Gastroesophageal sphincter (tissue), 4 donors: Measurements from ENCODE around the gene DICER1. TPM values are rescaled to one million over a fixed set of nuclear protein-coding genes. Genes with fewer than 3 reads are reported as not detected.

Experiments used
- ATAC-seq: fragments of 150-250 bp; one replicate; pipeline ENCODE4 v1.9.1; 2016; ENCODE audit warnings: mild to moderate bottlenecking, moderate library complexity
- H3K27ac ChIP-seq, 4 donors: fragments of 200-600 bp; sonication (generic) in 3 of 4; 1 replicate in 3 of 4; 2 replicates in 1 of 4; pipeline ENCODE4 v1.5.1; 2016 to 2019
- H3K27me3 ChIP-seq: fragments of 200-600 bp; sonication (generic); one replicate; pipeline ENCODE4 v1.5.1; 2019
- H3K36me3 ChIP-seq, 2 donors: fragments of 200-600 bp; sonication (generic); one replicate each; pipeline ENCODE4 v1.5.1; 2019; ENCODE audit warnings: control low read depth in 1 of 2
- H3K4me1 ChIP-seq, 3 donors: fragments of 200-600 bp; sonication (generic); 1 replicate in 2 of 3; 2 replicates in 1 of 3; pipeline ENCODE4 v1.5.1; 2016 to 2019; ENCODE audit warnings: control low read depth in 2 of 3
- H3K4me3 ChIP-seq, 2 donors: fragments of 200-600 bp; sonication (generic); one replicate each; pipeline ENCODE4 v1.5.1; 2019; ENCODE audit warnings: mild to moderate bottlenecking in 1 of 2, moderate library complexity in 1 of 2
- H3K9me3 ChIP-seq, 3 donors: fragments of 200-600 bp; sonication (generic); one replicate each; pipeline ENCODE4 v1.5.1; 2017 to 2019; ENCODE audit warnings: control low read depth in 2 of 3
- CTCF ChIP-seq, 4 experiments: fragments of 200-600 bp in 2 of 4; fragments of 450-650 bp in 2 of 4; sonication (generic) in 1 of 4; IDR thresholded peaks; one replicate each; pipeline ENCODE4 v1.5.1; 2017 to 2019; ENCODE audit warnings: antibody characterized with exemption in 4 of 4, mild to moderate bottlenecking in 2 of 4, moderate library complexity in 2 of 4
- EP300 ChIP-seq: sonication (generic); formaldehyde crosslinking; IDR thresholded peaks from one replicate; pipeline ENCODE4 v1.6.1; 2017; ENCODE audit warnings: antibody characterized with exemption, mild to moderate bottlenecking
- POLR2A ChIP-seq, 2 donors: fragments of 450-650 bp; IDR thresholded peaks; one replicate each; pipeline ENCODE4 v1.6.1; 2017; ENCODE audit warnings: antibody characterized with exemption in 2 of 2, mild to moderate bottlenecking in 2 of 2, moderate library complexity in 1 of 2
- POLR2AphosphoS5 ChIP-seq: sonication (generic); formaldehyde crosslinking; IDR thresholded peaks from one replicate; pipeline ENCODE4 v1.6.1; 2017; ENCODE audit warnings: antibody characterized with exemption
- WGBS, 2 donors: methylation state at CpG; one replicate each; pipeline ENCODE4 v1.1.5; 2018; ENCODE audit warnings: low coverage in 1 of 2; 5-methylcytosine and 5-hydroxymethylcytosine counted together
- total RNA-seq, 4 donors: library from RNA; depleted of rRNA; stranded (reverse); fragments of >200 nt; gene quantifications; one replicate each; pipeline ENCODE4 v1.1.0, GENCODE V29; 2016

DICER1 gene
- total RNA-seq, 4 donors from 2014 or later, result 57.5 to 74.9 (median 68.6) TPM

GRCh38 chr14:95048771-95049312, 108.5 kb downstream of the DICER1 start:
- TF ChIP-seq CTCF (IDR thresholded peaks at IDR 0.05), result no peak
- TF ChIP-seq POLR2A (IDR thresholded peaks at IDR 0.05), result no peak
- no peak for TF ChIP-seq POLR2AphosphoS5
- no peak for TF ChIP-seq EP300
- Histone ChIP-seq H3K36me3 (no peaks in the 10 kb centered on the region), H3K4me1 (no peaks in the 10 kb centered on the region), H3K27me3 (no peaks in the 10 kb centered on the region), H3K9me3 (no peaks in the 10 kb centered on the region), H3K4me3 (no peak overlapping the region), H3K27ac (no peak overlapping the region)
- no peak for ATAC-seq
- 86 to 87% methylated on average over 2 to 5 of the region's 10 CpGs for WGBS, 2 donors

GRCh38 chr14:95047754-95048153, 109.6 kb downstream of the DICER1 start:
- TF ChIP-seq EP300, result no peak
- TF ChIP-seq CTCF (IDR thresholded peaks at IDR 0.05), result no peak
- TF ChIP-seq POLR2A (IDR thresholded peaks at IDR 0.05), result no peak
- TF ChIP-seq POLR2AphosphoS5, result no peak
- no peaks in the 10 kb centered on the region for H3K27me3 ChIP-seq
- ATAC-seq, result no peak
- no peaks in the 10 kb centered on the region for H3K4me1 ChIP-seq
- WGBS, 2 donors, result 85 to 93% methylated on average over 2 to 6 of the region's 7 CpGs
- H3K9me3 ChIP-seq, result no peaks in the 10 kb centered on the region
- H3K27ac ChIP-seq, result no peak overlapping the region
- H3K36me3 ChIP-seq, result no peaks in the 10 kb centered on the region
- H3K4me3 ChIP-seq, result no peak overlapping the region

- H3K9me3 ChIP-seq, result no peaks in the 10 kb centered on the region
- no peak overlapping the region for H3K4me3 ChIP-seq
- H3K4me1 ChIP-seq, result no peaks in the 10 kb centered on the region
- no peaks in the 10 kb centered on the region for H3K36me3 ChIP-seq
- 27 to 69% methylated on average over 13 to 18 of the region's 28 CpGs for WGBS, 2 donors
- peak; percentile 34 for ATAC-seq
- no peak overlapping the region for H3K27ac ChIP-seq
- H3K27me3 ChIP-seq, result no peaks in the 10 kb centered on the region
- TF ChIP-seq POLR2AphosphoS5 (peak; percentile 11), EP300 (no peak), POLR2A (IDR thresholded peaks at IDR 0.05) (no peak)
These were observed 110.3 kb downstream of the DICER1 start for GRCh38 chr14:95046711-95047681.

- no peak for ATAC-seq
- no peak overlapping the region for H3K27ac ChIP-seq
- H3K4me3 ChIP-seq, result no peak overlapping the region
- TF ChIP-seq POLR2A (IDR thresholded peaks at IDR 0.05), result no peak
- no peak for TF ChIP-seq CTCF (IDR thresholded peaks at IDR 0.05)
- TF ChIP-seq POLR2AphosphoS5, result no peak
- no peak for TF ChIP-seq EP300
- H3K9me3 ChIP-seq, result no peaks in the 10 kb centered on the region
- no peaks in the 10 kb centered on the region for H3K36me3 ChIP-seq
- no peaks in the 10 kb centered on the region for H3K4me1 ChIP-seq
- H3K27me3 ChIP-seq, result no peaks in the 10 kb centered on the region
- 77 to 100% methylated on average over 1 to 7 of the region's 15 CpGs for WGBS, 2 donors
These were observed 111.4 kb downstream of the DICER1 start for GRCh38 chr14:95045836-95046430.

- H3K4me3 ChIP-seq, result no peak overlapping the region
- no peaks in the 10 kb centered on the region for H3K27me3 ChIP-seq
- no peaks in the 10 kb centered on the region for H3K36me3 ChIP-seq
- 63 to 83% methylated on average over 5 of the region's 13 CpGs for WGBS, 2 donors
- H3K4me1 ChIP-seq, result no peaks in the 10 kb centered on the region
- no peak for ATAC-seq
- no peak overlapping the region for H3K27ac ChIP-seq
- no peaks in the 10 kb centered on the region for H3K9me3 ChIP-seq
- TF ChIP-seq POLR2A (IDR thresholded peaks at IDR 0.05) (no peak), POLR2AphosphoS5 (no peak), EP300 (no peak)
These were observed 112.1 kb downstream of the DICER1 start for GRCh38 chr14:95045106-95045701.
